NCI-H446 treated with DMSO at 0.1 percent for 48 hours (cell line): ENCODE data around the gene PELI2.

ENCODE experiments used
- DNase-seq: peaks from one replicate; lab custom pipeline; 2025; lab: John Stamatoyannopoulos, UW

The PELI2 gene

GRCh38 chr14:56247495-56248200 lies 129.4 kb downstream of the PELI2 start:
- DNase-seq = no peak

GRCh38 chr14:56248442-56248841 lies 130.2 kb downstream of the PELI2 start:
- DNase-seq = no peak

- DNase-seq = no peak
Measured at GRCh38 chr14:56261046-56261445, 142.8 kb downstream of the PELI2 start.

GRCh38 chr14:56262530-56262929 lies 144.3 kb downstream of the PELI2 start:
- no peak for DNase-seq

GRCh38 chr14:56268039-56268438 lies 149.8 kb downstream of the PELI2 start:
- DNase-seq = no peak

- DNase-seq = no peak
Measured at GRCh38 chr14:56268673-56269072, 150.5 kb downstream of the PELI2 start.

GRCh38 chr14:56270921-56271320 lies 152.7 kb downstream of the PELI2 start:
- DNase-seq = no peak

- no peak for DNase-seq
Measured at GRCh38 chr14:56271970-56272369, 153.8 kb downstream of the PELI2 start.

GRCh38 chr14:56273155-56273554 lies 154.9 kb downstream of the PELI2 start:
- DNase-seq = no peak

GRCh38 chr14:56273951-56274350 lies 155.7 kb downstream of the PELI2 start:
- no peak for DNase-seq

GRCh38 chr14:56274556-56274955 lies 156.3 kb downstream of the PELI2 start:
- DNase-seq = no peak

- DNase-seq = no peak
Measured at GRCh38 chr14:56276108-56276507, 157.9 kb downstream of the PELI2 start.

GRCh38 chr14:56278383-56278782 lies 160.2 kb downstream of the PELI2 start:
- no peak for DNase-seq

- no peak for DNase-seq
Measured at GRCh38 chr14:56280843-56281242, 162.6 kb downstream of the PELI2 start.

GRCh38 chr14:56282179-56282578 lies 164.0 kb downstream of the PELI2 start:
- DNase-seq = no peak

GRCh38 chr14:56284641-56285040 lies 166.4 kb downstream of the PELI2 start:
- no peak for DNase-seq

- no peak for DNase-seq
Measured at GRCh38 chr14:56289155-56289554, 170.9 kb downstream of the PELI2 start.

- DNase-seq = no peak
Measured at GRCh38 chr14:56290195-56290594, 172.0 kb downstream of the PELI2 start.

GRCh38 chr14:56292970-56293369 lies 174.8 kb downstream of the PELI2 start:
- DNase-seq = no peak

GRCh38 chr14:56293506-56293905 lies 175.3 kb downstream of the PELI2 start:
- no peak for DNase-seq

GRCh38 chr14:56294128-56294527 lies 175.9 kb downstream of the PELI2 start:
- no peak for DNase-seq

- DNase-seq = no peak
Measured at GRCh38 chr14:56295743-56296142, 177.5 kb downstream of the PELI2 start.

- no peak for DNase-seq
Measured at GRCh38 chr14:56297449-56297848, 179.2 kb downstream of the PELI2 start.

GRCh38 chr14:56299306-56299984 lies 181.2 kb downstream of the PELI2 start:
- DNase-seq = no peak
